ENCODE data around the gene PLA2G4E.

DNA sequence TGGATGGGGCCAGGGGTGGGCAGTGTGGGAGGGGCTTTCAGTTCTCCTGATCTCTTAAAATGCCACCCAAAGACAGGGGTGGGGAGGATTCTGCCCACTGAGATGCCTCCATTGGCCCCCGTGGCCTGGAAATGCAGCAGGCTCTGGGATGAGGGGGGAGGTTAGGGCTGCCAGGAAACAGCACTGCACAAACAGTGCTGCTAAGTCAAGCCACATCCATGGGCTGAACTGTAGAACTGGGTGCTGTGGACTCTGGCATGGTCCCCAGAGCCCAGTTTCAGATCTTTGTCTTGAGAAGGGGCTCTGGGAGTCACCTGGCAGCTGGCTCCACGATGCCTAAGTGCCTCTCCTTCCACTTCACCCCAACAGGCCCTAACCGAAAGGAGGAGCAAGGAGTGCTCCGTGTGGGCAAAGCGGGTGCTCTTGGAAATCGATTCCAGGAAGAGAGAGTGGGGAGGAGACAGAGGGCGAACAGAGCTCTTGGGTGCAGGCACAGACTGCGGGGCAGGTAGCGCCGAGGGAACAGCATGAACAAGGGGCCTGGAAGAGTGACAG, 7.8 kb downstream of the PLA2G4E start:
- no peak for TF ChIP-seq EHMT2 (IDR thresholded peaks at IDR 0.05)
- TF ChIP-seq RAD21 (CRISPR knock-in tag; conservative IDR thresholded peaks at IDR 0.05 in 1 of 2, IDR thresholded peaks at IDR 0.05 in 1 of 2): no peak
- TF ChIP-seq, protein P1, sequence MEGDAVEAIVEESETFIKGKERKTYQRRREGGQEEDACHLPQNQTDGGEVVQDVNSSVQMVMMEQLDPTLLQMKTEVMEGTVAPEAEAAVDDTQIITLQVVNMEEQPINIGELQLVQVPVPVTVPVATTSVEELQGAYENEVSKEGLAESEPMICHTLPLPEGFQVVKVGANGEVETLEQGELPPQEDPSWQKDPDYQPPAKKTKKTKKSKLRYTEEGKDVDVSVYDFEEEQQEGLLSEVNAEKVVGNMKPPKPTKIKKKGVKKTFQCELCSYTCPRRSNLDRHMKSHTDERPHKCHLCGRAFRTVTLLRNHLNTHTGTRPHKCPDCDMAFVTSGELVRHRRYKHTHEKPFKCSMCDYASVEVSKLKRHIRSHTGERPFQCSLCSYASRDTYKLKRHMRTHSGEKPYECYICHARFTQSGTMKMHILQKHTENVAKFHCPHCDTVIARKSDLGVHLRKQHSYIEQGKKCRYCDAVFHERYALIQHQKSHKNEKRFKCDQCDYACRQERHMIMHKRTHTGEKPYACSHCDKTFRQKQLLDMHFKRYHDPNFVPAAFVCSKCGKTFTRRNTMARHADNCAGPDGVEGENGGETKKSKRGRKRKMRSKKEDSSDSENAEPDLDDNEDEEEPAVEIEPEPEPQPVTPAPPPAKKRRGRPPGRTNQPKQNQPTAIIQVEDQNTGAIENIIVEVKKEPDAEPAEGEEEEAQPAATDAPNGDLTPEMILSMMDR (IDR thresholded peaks at IDR 0.05 in 2 of 3, conservative IDR thresholded peaks at IDR 0.05 in 1 of 3; ENCODE audit: insufficient read depth in 2 of 3, low read depth in 1 of 3, low read length in 3 of 3): no peak
- no peak for TF ChIP-seq BACH1 (tag; IDR thresholded peaks at IDR 0.05)
- no peak for TF ChIP-seq ZNF311 (CRISPR knock-in tag; IDR thresholded peaks at IDR 0.05)
- no peak for TF ChIP-seq NR2F6 (CRISPR knock-in tag; IDR thresholded peaks at IDR 0.05)
- no peak for TF ChIP-seq CREBBP (IDR thresholded peaks at IDR 0.05; ENCODE audit: low read depth, low read length)
- TF ChIP-seq, protein P2, sequence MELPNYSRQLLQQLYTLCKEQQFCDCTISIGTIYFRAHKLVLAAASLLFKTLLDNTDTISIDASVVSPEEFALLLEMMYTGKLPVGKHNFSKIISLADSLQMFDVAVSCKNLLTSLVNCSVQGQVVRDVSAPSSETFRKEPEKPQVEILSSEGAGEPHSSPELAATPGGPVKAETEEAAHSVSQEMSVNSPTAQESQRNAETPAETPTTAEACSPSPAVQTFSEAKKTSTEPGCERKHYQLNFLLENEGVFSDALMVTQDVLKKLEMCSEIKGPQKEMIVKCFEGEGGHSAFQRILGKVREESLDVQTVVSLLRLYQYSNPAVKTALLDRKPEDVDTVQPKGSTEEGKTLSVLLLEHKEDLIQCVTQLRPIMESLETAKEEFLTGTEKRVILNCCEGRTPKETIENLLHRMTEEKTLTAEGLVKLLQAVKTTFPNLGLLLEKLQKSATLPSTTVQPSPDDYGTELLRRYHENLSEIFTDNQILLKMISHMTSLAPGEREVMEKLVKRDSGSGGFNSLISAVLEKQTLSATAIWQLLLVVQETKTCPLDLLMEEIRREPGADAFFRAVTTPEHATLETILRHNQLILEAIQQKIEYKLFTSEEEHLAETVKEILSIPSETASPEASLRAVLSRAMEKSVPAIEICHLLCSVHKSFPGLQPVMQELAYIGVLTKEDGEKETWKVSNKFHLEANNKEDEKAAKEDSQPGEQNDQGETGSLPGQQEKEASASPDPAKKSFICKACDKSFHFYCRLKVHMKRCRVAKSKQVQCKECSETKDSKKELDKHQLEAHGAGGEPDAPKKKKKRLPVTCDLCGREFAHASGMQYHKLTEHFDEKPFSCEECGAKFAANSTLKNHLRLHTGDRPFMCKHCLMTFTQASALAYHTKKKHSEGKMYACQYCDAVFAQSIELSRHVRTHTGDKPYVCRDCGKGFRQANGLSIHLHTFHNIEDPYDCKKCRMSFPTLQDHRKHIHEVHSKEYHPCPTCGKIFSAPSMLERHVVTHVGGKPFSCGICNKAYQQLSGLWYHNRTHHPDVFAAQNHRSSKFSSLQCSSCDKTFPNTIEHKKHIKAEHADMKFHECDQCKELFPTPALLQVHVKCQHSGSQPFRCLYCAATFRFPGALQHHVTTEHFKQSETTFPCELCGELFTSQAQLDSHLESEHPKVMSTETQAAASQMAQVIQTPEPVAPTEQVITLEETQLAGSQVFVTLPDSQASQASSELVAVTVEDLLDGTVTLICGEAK (IDR thresholded peaks at IDR 0.05): no peak
- TF ChIP-seq, protein P2 (CRISPR knock-in tag; IDR thresholded peaks at IDR 0.05): no peak
- TF ChIP-seq, protein P3, sequence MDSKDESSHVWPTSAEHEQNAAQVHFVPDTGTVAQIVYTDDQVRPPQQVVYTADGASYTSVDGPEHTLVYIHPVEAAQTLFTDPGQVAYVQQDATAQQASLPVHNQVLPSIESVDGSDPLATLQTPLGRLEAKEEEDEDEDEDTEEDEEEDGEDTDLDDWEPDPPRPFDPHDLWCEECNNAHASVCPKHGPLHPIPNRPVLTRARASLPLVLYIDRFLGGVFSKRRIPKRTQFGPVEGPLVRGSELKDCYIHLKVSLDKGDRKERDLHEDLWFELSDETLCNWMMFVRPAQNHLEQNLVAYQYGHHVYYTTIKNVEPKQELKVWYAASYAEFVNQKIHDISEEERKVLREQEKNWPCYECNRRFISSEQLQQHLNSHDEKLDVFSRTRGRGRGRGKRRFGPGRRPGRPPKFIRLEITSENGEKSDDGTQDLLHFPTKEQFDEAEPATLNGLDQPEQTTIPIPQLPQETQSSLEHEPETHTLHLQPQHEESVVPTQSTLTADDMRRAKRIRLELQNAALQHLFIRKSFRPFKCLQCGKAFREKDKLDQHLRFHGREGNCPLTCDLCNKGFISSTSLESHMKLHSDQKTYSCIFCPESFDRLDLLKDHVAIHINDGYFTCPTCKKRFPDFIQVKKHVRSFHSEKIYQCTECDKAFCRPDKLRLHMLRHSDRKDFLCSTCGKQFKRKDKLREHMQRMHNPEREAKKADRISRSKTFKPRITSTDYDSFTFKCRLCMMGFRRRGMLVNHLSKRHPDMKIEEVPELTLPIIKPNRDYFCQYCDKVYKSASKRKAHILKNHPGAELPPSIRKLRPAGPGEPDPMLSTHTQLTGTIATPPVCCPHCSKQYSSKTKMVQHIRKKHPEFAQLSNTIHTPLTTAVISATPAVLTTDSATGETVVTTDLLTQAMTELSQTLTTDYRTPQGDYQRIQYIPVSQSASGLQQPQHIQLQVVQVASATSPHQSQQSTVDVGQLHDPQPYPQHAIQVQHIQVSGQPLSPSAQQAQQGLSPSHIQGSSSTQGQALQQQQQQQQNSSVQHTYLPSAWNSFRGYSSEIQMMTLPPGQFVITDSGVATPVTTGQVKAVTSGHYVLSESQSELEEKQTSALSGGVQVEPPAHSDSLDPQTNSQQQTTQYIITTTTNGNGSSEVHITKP (IDR thresholded peaks at IDR 0.05; ENCODE audit: partially characterized antibody): no peak
- no peak for TF ChIP-seq MYC (IDR thresholded peaks at IDR 0.05; ENCODE audit: low read depth, low read length)
- no peak for TF ChIP-seq MYC (CRISPR knock-in tag; IDR thresholded peaks at IDR 0.05; ENCODE audit: borderline replicate concordance, low read depth)
- no peak for TF ChIP-seq POU5F1 (IDR thresholded peaks at IDR 0.05; ENCODE audit: borderline replicate concordance, low read depth, low read length, partially characterized antibody)
